ENCODE data around the gene ABCC12.

DNA sequence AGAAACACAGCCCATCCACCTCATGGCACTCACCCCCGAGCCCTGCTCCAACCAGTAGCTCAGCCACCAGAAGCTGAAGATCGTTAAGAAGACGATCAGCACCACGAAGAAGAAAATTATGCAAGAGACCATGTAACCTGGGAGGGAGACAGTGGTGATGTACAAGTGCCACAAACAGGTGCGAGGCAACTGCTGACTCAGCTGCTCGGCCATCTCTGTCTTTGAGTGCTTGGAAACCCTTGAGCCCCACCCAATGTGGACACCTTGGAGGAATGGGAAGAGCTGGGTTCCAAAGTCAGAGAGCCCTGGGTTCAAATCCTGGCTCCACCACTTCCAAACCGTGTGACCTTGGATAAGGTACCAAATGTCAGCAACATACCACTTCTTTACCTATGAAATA lies 38.1 kb upstream of the ABCC12 start:
- TF ChIP-seq, protein P1, sequence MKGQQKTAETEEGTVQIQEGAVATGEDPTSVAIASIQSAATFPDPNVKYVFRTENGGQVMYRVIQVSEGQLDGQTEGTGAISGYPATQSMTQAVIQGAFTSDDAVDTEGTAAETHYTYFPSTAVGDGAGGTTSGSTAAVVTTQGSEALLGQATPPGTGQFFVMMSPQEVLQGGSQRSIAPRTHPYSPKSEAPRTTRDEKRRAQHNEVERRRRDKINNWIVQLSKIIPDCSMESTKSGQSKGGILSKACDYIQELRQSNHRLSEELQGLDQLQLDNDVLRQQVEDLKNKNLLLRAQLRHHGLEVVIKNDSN (IDR thresholded peaks at IDR 0.05), result no peak
- no peak for TF ChIP-seq TAF1 (IDR thresholded peaks at IDR 0.05; ENCODE audit: low read depth)
- no peak for TF ChIP-seq NFIC (IDR thresholded peaks at IDR 0.05)
- TF ChIP-seq YY1 (IDR thresholded peaks at IDR 0.05; ENCODE audit: low read depth), result no peak

Data from Ishikawa (cell line).